Non-pigmented ciliary epithelial cell (primary cell): ENCODE measurements around the gene TNNT3.
"Not testable (repeated sequence)": the region's sequence is repeated elsewhere in the genome, so short reads cannot be mapped to it uniquely, and the experiment has no call there.

Source experiments
- DNase-seq: peaks from one replicate; pipeline ENCODE4 v3.0.0-alpha.2; 2010; ENCODE audit warnings: low read depth

The TNNT3 gene

GRCh38 chr11:1919391-1920127, at the start of gene TNNT3:
Gene TNNT3 (plus strand): TSS chr11:1919703. CDS start chr11:1922875, 3,172 bp downstream.
- no peak for DNase-seq

GRCh38 chr11:1870326-1870696, 49.2 kb upstream of the TNNT3 start:
- DNase-seq, result no peak

GRCh38 chr11:1870721-1871466, 48.6 kb upstream of the TNNT3 start:
- no peak for DNase-seq

GRCh38 chr11:1871531-1871930, 48.0 kb upstream of the TNNT3 start:
- DNase-seq, result no peak

GRCh38 chr11:1872267-1872985, 47.1 kb upstream of the TNNT3 start:
- no peak for DNase-seq

- DNase-seq, result no peak
Observed at GRCh38 chr11:1873048-1873812, 46.3 kb upstream of the TNNT3 start.

GRCh38 chr11:1873813-1874150, 45.7 kb upstream of the TNNT3 start:
- not testable (repeated sequence) for DNase-seq

- DNase-seq, result not testable (repeated sequence)
Observed at GRCh38 chr11:1874441-1875092, 44.9 kb upstream of the TNNT3 start.

GRCh38 chr11:1875093-1875850, 44.2 kb upstream of the TNNT3 start:
- DNase-seq, result no peak

- DNase-seq, result not testable (repeated sequence)
Observed at GRCh38 chr11:1875851-1876301, 43.6 kb upstream of the TNNT3 start.

- DNase-seq, result no peak
Observed at GRCh38 chr11:1876361-1877063, 43.0 kb upstream of the TNNT3 start.

GRCh38 chr11:1877211-1878136, 42.0 kb upstream of the TNNT3 start:
- no peak for DNase-seq

- no peak for DNase-seq
Observed at GRCh38 chr11:1878137-1879031, 41.1 kb upstream of the TNNT3 start.

GRCh38 chr11:1879342-1879940, 40.1 kb upstream of the TNNT3 start:
- no peak for DNase-seq

- no peak for DNase-seq
Observed at GRCh38 chr11:1879941-1880720, 39.4 kb upstream of the TNNT3 start.

GRCh38 chr11:1880746-1881441, 38.6 kb upstream of the TNNT3 start:
- DNase-seq, result no peak
